Measurements from ENCODE around the gene HECTD4. TPM values are rescaled to one million over a fixed set of nuclear protein-coding genes. Genes with fewer than 3 reads are reported as not detected.

The HECTD4 gene
- total RNA-seq, 1 donor from 2014 or later: 12.9 TPM

- no peak for FAIRE-seq
- Histone ChIP-seq H3K36me3 (ENCODE audit: control insufficient read depth, insufficient read depth, low read length) (no peaks in the 10 kb centered on the region), H3K27me3 (ENCODE audit: control insufficient read depth, insufficient read depth, low read length) (no peaks in the 10 kb centered on the region), H3K4me3 (ENCODE audit: low read depth, low read length) (no peak overlapping the region)
- TF ChIP-seq, protein P1, sequence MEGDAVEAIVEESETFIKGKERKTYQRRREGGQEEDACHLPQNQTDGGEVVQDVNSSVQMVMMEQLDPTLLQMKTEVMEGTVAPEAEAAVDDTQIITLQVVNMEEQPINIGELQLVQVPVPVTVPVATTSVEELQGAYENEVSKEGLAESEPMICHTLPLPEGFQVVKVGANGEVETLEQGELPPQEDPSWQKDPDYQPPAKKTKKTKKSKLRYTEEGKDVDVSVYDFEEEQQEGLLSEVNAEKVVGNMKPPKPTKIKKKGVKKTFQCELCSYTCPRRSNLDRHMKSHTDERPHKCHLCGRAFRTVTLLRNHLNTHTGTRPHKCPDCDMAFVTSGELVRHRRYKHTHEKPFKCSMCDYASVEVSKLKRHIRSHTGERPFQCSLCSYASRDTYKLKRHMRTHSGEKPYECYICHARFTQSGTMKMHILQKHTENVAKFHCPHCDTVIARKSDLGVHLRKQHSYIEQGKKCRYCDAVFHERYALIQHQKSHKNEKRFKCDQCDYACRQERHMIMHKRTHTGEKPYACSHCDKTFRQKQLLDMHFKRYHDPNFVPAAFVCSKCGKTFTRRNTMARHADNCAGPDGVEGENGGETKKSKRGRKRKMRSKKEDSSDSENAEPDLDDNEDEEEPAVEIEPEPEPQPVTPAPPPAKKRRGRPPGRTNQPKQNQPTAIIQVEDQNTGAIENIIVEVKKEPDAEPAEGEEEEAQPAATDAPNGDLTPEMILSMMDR (IDR thresholded peaks at IDR 0.05; ENCODE audit: insufficient read depth, low read length, severe bottlenecking): no peak
- no peak for DNase-seq (ENCODE audit: low read depth)
Measured at GRCh38 chr12:112425582-112426382, 43.6 kb upstream of the HECTD4 start.

- Histone ChIP-seq H3K4me3 (ENCODE audit: low read depth, low read length) (no peak overlapping the region), H3K27me3 (ENCODE audit: control insufficient read depth, insufficient read depth, low read length) (no peaks in the 10 kb centered on the region), H3K36me3 (ENCODE audit: control insufficient read depth, insufficient read depth, low read length) (no peaks in the 10 kb centered on the region)
- DNase-seq (ENCODE audit: low read depth) (no peak), FAIRE-seq (no peak)
- TF ChIP-seq, protein P1 (IDR thresholded peaks at IDR 0.05; ENCODE audit: insufficient read depth, low read length, severe bottlenecking): no peak
Measured at GRCh38 chr12:112424126-112424525, 41.9 kb upstream of the HECTD4 start.

GRCh38 chr12:112422531-112422930 lies 40.3 kb upstream of the HECTD4 start:
- FAIRE-seq: no peak
- no peak overlapping the region for H3K4me3 ChIP-seq (ENCODE audit: low read depth, low read length)
- TF ChIP-seq, protein P1 (IDR thresholded peaks at IDR 0.05; ENCODE audit: insufficient read depth, low read length, severe bottlenecking): no peak
- no peaks in the 10 kb centered on the region for H3K36me3 ChIP-seq (ENCODE audit: control insufficient read depth, insufficient read depth, low read length)
- no peaks in the 10 kb centered on the region for H3K27me3 ChIP-seq (ENCODE audit: control insufficient read depth, insufficient read depth, low read length)
- no peak for DNase-seq (ENCODE audit: low read depth)

- Histone ChIP-seq H3K27me3 (ENCODE audit: control insufficient read depth, insufficient read depth, low read length) (no peaks in the 10 kb centered on the region), H3K4me3 (ENCODE audit: low read depth, low read length) (no peak overlapping the region), H3K36me3 (ENCODE audit: control insufficient read depth, insufficient read depth, low read length) (no peaks in the 10 kb centered on the region)
- FAIRE-seq (no peak), DNase-seq (ENCODE audit: low read depth) (no peak)
- TF ChIP-seq, protein P1 (IDR thresholded peaks at IDR 0.05; ENCODE audit: insufficient read depth, low read length, severe bottlenecking): no peak
Measured at GRCh38 chr12:112421363-112421762, 39.1 kb upstream of the HECTD4 start.

DNA sequence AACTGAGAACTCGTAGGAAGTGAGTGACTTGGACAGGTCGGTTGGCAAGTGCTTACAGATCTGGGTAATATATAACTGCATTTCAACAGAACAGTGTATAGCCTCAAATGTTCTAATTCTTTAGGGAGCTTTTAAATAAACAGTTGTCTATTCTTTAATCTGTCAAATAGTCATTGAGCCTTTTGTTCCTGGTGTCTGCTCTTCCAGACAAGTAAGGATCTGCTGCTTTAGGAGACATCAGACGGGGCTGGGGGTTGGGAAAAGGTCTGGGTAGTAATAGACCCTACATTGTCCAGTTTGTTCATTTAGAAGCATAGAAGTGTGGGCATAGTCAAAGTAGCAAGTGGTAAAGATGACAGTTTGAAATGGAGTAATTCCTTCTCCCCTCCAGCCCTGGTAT lies 38.5 kb upstream of the HECTD4 start:
- TF ChIP-seq, protein P1 (IDR thresholded peaks at IDR 0.05; ENCODE audit: insufficient read depth, low read length, severe bottlenecking): no peak
- DNase-seq (ENCODE audit: low read depth): no peak
- no peak for FAIRE-seq
- Histone ChIP-seq H3K36me3 (ENCODE audit: control insufficient read depth, insufficient read depth, low read length) (no peaks in the 10 kb centered on the region), H3K4me3 (ENCODE audit: low read depth, low read length) (no peak overlapping the region), H3K27me3 (ENCODE audit: control insufficient read depth, insufficient read depth, low read length) (no peaks in the 10 kb centered on the region)
